BLaER1 treated with 17β-estradiol and CSF1 and Interleukin-3, amounts not matched to agents 10 nM and 100 nM (cell line): Measurements from ENCODE around the gene ABCC4.

ENCODE experiments used
- H3K27ac ChIP-seq, 11 experiments: shearing (Covaris generic); formaldehyde crosslinking; 2 replicates each; pipeline ENCODE4 v1.8.1; 2022
- H3K27me3 ChIP-seq, 11 experiments: shearing (Covaris generic); formaldehyde crosslinking; 2 replicates each; pipeline ENCODE4 v1.8.1; 2022
- H3K36me3 ChIP-seq, 11 experiments: shearing (Covaris generic); formaldehyde crosslinking; 2 replicates each; pipeline ENCODE4 v1.8.1; 2022
- H3K4me1 ChIP-seq, 10 experiments: shearing (Covaris generic); formaldehyde crosslinking; 2 replicates each; pipeline ENCODE4 v1.8.1; 2022
- H3K4me2 ChIP-seq, 11 experiments: shearing (Covaris generic); formaldehyde crosslinking; 2 replicates each; pipeline ENCODE4 v1.8.1; 2022
- H3K4me3 ChIP-seq, 10 experiments: shearing (Covaris generic); formaldehyde crosslinking; 2 replicates each; pipeline ENCODE4 v1.8.1; 2022
- H3K9ac ChIP-seq, 11 experiments: shearing (Covaris generic); formaldehyde crosslinking; 2 replicates each; pipeline ENCODE4 v1.8.1; 2022
- H3K9me3 ChIP-seq, 11 experiments: shearing (Covaris generic); formaldehyde crosslinking; replicated peaks in 1 of 11; 2 replicates each; pipeline ENCODE4 v1.8.1; 2022
- H4K20me1 ChIP-seq, 11 experiments: shearing (Covaris generic); formaldehyde crosslinking; 2 replicates each; pipeline ENCODE4 v1.8.1; 2022
- Cebpa-rat ChIP-seq, 11 experiments: shearing (Covaris generic); IDR thresholded peaks; 2 replicates each; pipeline ENCODE4 v1.8.1; 2022

ABCC4 gene

DNA sequence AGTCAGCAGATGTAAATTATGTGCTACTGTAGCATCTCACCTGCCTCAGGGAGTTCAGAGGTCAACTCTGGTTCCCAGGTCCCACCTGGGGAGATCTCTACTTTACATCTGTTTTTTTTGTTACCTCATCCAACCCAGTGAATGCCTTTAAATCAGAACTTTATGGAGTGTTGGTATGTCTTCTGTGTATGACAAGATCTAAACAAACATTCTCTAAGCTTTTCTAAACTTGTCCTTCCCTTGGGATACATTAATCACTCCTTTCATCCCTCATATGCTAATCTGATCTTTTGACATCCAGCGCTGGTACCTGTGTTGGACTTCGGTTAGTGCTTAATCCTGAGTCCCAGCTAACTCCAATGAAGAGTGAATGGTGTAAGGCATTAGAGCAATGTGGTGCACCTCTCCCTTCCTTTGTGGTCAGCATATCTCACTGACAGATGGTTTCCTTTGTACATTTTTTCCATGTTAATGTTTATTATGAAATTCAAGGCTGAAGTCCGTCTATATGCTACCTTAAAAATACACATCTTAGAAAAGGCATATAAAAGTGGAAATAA lies 213.4 kb downstream of the ABCC4 start:
- no peaks in the 10 kb centered on the region for H4K20me1 ChIP-seq
- H3K4me3 ChIP-seq: no peak overlapping the region
- peaks cover 0 to 30% (median 6%) of the 10 kb centered on the region in 11 experiments; a peak in 10 of 22 replicates for H3K36me3 ChIP-seq
- no peak for TF ChIP-seq Cebpa-rat (IDR thresholded peaks at IDR 0.05)
- H3K4me2 ChIP-seq: 0 out of 22 replicates have a peak overlapping the region, but pooled peaks of 1 of the 11 experiments have one; percentile 18
- H3K4me1 ChIP-seq: peaks cover 0 to 14% (median 7%) of the 10 kb centered on the region in 10 experiments; a peak in 15 of 20 replicates
- H3K9me3 ChIP-seq: peaks cover 0 to 1% (median 0%) of the 10 kb centered on the region in 11 experiments; a peak in 2 of 22 replicates
- H3K27ac ChIP-seq: no peak overlapping the region
- no peak overlapping the region for H3K9ac ChIP-seq
- no peaks in the 10 kb centered on the region for H3K27me3 ChIP-seq

DNA sequence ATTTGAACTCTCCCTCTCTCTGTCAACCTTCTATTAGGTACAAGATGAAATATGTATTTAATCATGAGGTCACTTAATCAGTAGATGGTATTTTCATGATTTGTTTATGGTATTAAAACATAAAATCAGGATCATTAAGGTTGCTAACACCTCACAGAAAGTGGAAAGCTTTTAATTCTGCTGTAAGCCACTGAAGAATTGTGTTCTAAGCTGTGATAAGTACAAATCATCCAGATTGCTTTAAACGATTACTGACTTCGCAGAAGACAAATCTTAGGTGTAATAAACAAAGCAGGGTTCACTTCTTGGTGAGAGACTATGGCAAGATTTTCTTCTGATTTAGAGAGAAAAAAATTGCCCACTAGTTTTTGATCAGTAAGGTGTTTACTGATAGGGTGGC lies 214.5 kb downstream of the ABCC4 start:
- H3K4me3 ChIP-seq: no peak overlapping the region
- no peak for TF ChIP-seq Cebpa-rat (IDR thresholded peaks at IDR 0.05)

GRCh38 chr13:95083758-95084157 lies 217.5 kb downstream of the ABCC4 start:
- no peak overlapping the region for H3K4me3 ChIP-seq
- H3K4me1 ChIP-seq: peaks cover 0 to 14% (median 7%) of the 10 kb centered on the region in 10 experiments; a peak in 15 of 20 replicates
- H4K20me1 ChIP-seq: no peaks in the 10 kb centered on the region
- no peaks in the 10 kb centered on the region for H3K27me3 ChIP-seq
- no peak overlapping the region for H3K27ac ChIP-seq
- no peak overlapping the region for H3K9ac ChIP-seq
- peaks cover 3 to 54% (median 15%) of the 10 kb centered on the region in 11 experiments; a peak in 16 of 22 replicates for H3K36me3 ChIP-seq
- no peak for TF ChIP-seq Cebpa-rat (IDR thresholded peaks at IDR 0.05)
- no peaks in the 10 kb centered on the region for H3K9me3 ChIP-seq
- peak overlapping the region in 3 of 11 experiments; percentile 6 to 46 (median 13); a peak in 4 of 22 replicates for H3K4me2 ChIP-seq

More for the DNA sequence above, 214.5 kb downstream of the ABCC4 start:
- no peaks in the 10 kb centered on the region for H4K20me1 ChIP-seq
- no peaks in the 10 kb centered on the region for H3K9me3 ChIP-seq
- H3K4me2 ChIP-seq: no peak overlapping the region
- no peaks in the 10 kb centered on the region for H3K27me3 ChIP-seq
- H3K9ac ChIP-seq: no peak overlapping the region
- peaks cover 0 to 31% (median 7%) of the 10 kb centered on the region in 11 experiments; a peak in 9 of 22 replicates for H3K36me3 ChIP-seq
- H3K4me1 ChIP-seq: peaks cover 0 to 14% (median 7%) of the 10 kb centered on the region in 10 experiments; a peak in 15 of 20 replicates
- no peak overlapping the region for H3K27ac ChIP-seq

DNA sequence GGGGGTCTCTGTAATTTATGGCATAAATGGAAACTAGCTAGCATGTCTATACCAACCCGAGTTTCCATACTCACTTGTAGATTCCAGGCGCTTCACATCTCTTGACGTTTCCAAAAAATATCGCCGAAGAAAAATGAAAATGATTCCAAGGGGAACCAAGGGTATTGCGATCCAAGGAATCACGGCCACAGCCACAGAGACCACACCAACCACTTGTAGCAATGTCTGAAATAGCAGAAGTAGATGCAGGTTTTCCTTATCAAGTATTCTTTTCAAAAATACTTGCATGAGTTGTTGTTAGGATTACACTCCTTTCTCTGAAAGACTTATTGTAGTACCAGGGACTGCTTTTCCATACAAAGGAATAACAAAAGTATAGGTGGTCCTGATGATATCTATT lies 218.2 kb downstream of the ABCC4 start:
- H4K20me1 ChIP-seq: no peaks in the 10 kb centered on the region
- H3K4me1 ChIP-seq: peaks cover 0 to 12% (median 5%) of the 10 kb centered on the region in 10 experiments; a peak in 15 of 20 replicates
- H3K4me3 ChIP-seq: no peak overlapping the region
- TF ChIP-seq Cebpa-rat (IDR thresholded peaks at IDR 0.05): no peak
- peaks cover 3 to 60% (median 18%) of the 10 kb centered on the region in 11 experiments; a peak in 17 of 22 replicates for H3K36me3 ChIP-seq
- no peak overlapping the region for H3K27ac ChIP-seq
- H3K9me3 ChIP-seq: no peaks in the 10 kb centered on the region
- no peak overlapping the region for H3K9ac ChIP-seq
- H3K27me3 ChIP-seq: no peaks in the 10 kb centered on the region
- H3K4me2 ChIP-seq: no peak overlapping the region

- Histone ChIP-seq H3K4me2 (no peak overlapping the region), H3K4me3 (no peak overlapping the region), H4K20me1 (no peaks in the 10 kb centered on the region), H3K27ac (no peak overlapping the region), H3K9me3 (peaks cover 0 to 10% (median 0%) of the 10 kb centered on the region in 11 experiments; a peak in 6 of 22 replicates), H3K27me3 (no peaks in the 10 kb centered on the region), H3K9ac (no peak overlapping the region), H3K4me1 (no peaks in the 10 kb centered on the region), H3K36me3 (peaks cover 33 to 88% (median 44%) of the 10 kb centered on the region in 11 experiments)
- TF ChIP-seq Cebpa-rat (IDR thresholded peaks at IDR 0.05): no peak
Observed at GRCh38 chr13:95075506-95075905, 225.7 kb downstream of the ABCC4 start.

GRCh38 chr13:95074820-95075219 lies 226.4 kb downstream of the ABCC4 start:
- no peak overlapping the region for H3K4me3 ChIP-seq
- no peaks in the 10 kb centered on the region for H4K20me1 ChIP-seq
- peaks cover 40 to 88% (median 51%) of the 10 kb centered on the region in 11 experiments for H3K36me3 ChIP-seq
- no peak overlapping the region for H3K4me2 ChIP-seq
- H3K9me3 ChIP-seq: peaks cover 0 to 10% (median 0%) of the 10 kb centered on the region in 11 experiments; a peak in 6 of 22 replicates
- H3K9ac ChIP-seq: no peak overlapping the region
- no peak overlapping the region for H3K27ac ChIP-seq
- TF ChIP-seq Cebpa-rat (IDR thresholded peaks at IDR 0.05): no peak
- no peaks in the 10 kb centered on the region for H3K4me1 ChIP-seq
- no peaks in the 10 kb centered on the region for H3K27me3 ChIP-seq

GRCh38 chr13:95073747-95074311 lies 227.4 kb downstream of the ABCC4 start:
- no peak for TF ChIP-seq Cebpa-rat (IDR thresholded peaks at IDR 0.05)
- Histone ChIP-seq H3K9ac (no peak overlapping the region), H3K4me2 (no peak overlapping the region), H3K9me3 (peaks cover 0 to 10% (median 0%) of the 10 kb centered on the region in 11 experiments; a peak in 6 of 22 replicates), H4K20me1 (no peaks in the 10 kb centered on the region), H3K4me3 (no peak overlapping the region), H3K4me1 (no peaks in the 10 kb centered on the region), H3K27ac (no peak overlapping the region), H3K36me3 (peaks cover 44 to 88% (median 59%) of the 10 kb centered on the region in 11 experiments), H3K27me3 (no peaks in the 10 kb centered on the region)

GRCh38 chr13:95067303-95067702 lies 233.9 kb downstream of the ABCC4 start:
- H3K27me3 ChIP-seq: no peaks in the 10 kb centered on the region
- peaks cover 0 to 10% (median 0%) of the 10 kb centered on the region in 11 experiments; a peak in 6 of 22 replicates for H3K9me3 ChIP-seq

GRCh38 chr13:95060014-95060519 lies 241.2 kb downstream of the ABCC4 start:
- Histone ChIP-seq H3K9me3 (no peaks in the 10 kb centered on the region), H3K27ac (no peak overlapping the region), H3K4me3 (no peak overlapping the region), H3K4me1 (no peaks in the 10 kb centered on the region), H4K20me1 (no peaks in the 10 kb centered on the region), H3K9ac (no peak overlapping the region), H3K36me3 (peaks cover 3 to 61% (median 19%) of the 10 kb centered on the region in 11 experiments; a peak in 18 of 22 replicates), H3K4me2 (no peak overlapping the region), H3K27me3 (no peaks in the 10 kb centered on the region)
- no peak for TF ChIP-seq Cebpa-rat (IDR thresholded peaks at IDR 0.05)

More at GRCh38 chr13:95067303-95067702, 233.9 kb downstream of the ABCC4 start:
- Histone ChIP-seq H3K4me2 (no peak overlapping the region), H4K20me1 (no peaks in the 10 kb centered on the region), H3K4me3 (no peak overlapping the region), H3K36me3 (peaks cover 34 to 83% (median 56%) of the 10 kb centered on the region in 11 experiments), H3K27ac (no peak overlapping the region), H3K9ac (no peak overlapping the region), H3K4me1 (no peaks in the 10 kb centered on the region)
- no peak for TF ChIP-seq Cebpa-rat (IDR thresholded peaks at IDR 0.05)
